ENCODE measurements around the gene ATAD3C.

The ATAD3C gene

DNA sequence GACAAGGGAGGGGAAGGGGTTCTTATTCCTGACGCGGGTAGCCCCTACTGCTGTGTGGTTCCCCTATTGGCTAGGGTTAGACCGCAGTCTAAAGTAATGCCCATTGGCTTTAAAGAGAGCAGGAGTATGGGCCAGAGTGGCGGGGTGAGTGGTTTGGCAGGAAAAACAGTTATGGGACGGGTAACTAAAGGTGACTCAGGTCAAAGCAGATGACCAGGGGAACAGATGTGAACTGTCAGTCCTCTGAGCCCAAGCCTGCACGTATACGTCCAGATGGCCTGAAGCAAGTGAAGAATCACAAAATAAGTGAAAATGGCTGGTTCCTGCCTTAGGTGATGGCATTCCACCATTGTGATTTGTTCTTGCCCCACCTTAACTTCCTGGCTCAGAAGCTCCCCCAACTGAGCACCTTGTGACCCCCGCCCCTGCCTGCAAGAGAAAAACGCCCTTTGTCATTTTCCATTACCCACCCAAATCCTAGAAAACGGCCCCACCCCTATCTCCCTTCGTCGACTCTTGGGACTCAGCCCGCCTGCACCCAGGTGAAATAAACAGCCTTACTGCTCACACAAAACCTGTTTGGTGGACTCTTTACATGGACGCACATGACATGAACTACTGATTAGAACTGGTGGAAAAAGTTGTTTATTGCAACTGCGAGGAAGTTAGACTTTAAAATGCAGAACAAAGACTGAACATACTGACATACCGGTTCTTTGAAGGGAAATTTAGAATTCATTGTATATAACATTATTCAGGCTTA, 21.3 kb downstream of the ATAD3C start:
- no peak for TF ChIP-seq CTCF (IDR thresholded peaks at IDR 0.05)

- no peak for TF ChIP-seq CTCF (IDR thresholded peaks at IDR 0.05)
Measured at GRCh38 chr1:1471389-1472052, 22.0 kb downstream of the ATAD3C start, which contains the start of gene ATAD3B. ATAD3B (plus strand) TSS chr1:1471765; CDS start chr1:1471885, 120 bp downstream.

DNA sequence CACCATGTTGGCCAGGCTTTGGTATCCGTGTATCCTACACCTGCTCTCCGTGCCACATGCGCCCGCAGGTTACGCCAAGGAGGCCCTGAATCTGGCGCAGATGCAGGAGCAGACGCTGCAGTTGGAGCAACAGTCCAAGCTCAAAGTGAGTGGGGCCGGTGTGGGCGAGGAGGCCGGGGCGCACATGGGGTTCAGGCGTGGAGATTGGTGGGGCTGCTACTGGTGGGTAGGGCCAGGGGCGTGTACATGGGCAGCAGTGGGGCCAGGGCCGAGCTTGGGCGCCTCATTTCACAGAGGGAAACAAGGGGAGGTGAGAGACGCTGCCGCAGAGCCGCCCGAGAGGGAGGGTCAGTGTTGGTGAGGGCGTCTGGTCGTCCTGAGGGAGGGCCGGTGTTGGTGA, 27.7 kb downstream of the ATAD3C start:
- no peak for TF ChIP-seq CTCF (IDR thresholded peaks at IDR 0.05)

DNA sequence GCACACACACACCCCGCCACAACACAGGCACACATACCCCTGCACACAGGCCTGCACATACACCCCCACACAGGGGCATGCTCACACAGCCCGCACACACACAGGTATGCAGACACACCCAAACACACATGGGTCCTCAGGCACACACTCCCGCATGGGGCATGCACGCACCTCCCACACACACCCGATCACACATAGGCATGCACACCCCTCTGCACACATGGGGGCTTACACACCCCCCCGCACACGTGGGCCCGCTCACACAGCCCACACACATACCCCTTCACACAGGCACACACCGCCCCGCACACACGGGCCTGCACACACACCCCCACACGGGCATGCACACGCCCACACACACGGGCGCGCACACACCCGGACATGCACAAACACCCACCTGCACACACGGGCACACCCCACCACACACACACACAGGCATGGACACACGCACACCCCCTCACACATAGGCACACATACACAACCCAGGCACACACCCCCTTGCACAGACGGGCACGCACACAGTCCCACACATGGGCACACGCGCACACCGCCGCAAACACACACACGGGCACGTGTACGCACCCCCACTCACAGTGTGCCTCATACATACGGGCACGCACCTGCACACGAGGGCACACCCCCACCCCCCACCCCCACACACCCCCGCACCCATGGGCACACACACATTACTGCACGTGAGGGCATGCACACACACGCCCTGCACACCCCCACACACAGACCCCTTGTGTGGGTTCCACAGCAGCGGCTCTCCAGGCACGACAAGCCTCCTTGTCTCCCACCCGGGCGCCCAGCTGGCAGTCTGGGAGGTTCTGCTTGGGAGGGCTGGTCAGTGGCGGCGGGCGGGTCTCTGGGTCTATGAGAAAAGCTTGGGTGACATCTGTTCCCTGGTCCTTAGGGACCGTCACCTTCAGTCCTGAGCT, 30.3 kb downstream of the ATAD3C start:
- TF ChIP-seq CTCF (IDR thresholded peaks at IDR 0.05) = no peak

- no peak for TF ChIP-seq CTCF (IDR thresholded peaks at IDR 0.05)
Measured at GRCh38 chr1:1482856-1483255, 33.4 kb downstream of the ATAD3C start.

DNA sequence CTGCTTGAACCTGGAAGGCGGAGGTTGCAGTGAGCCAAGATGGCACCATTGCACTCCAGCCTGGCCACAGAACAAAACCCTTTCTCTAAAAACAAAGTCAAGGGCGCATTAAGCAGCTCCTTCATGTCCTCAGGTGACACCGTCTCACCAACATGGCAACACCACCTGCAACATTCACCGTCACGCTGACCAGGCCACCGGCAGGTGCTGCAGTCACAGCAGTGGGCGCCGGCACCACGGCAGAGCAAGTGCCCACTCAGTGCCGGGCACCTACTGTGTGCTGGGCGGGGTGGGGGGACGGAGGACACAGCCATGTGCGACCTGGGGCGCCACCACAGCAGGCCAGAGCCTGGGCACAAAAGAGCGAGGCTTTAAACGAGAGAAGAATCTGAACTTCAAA, 34.2 kb downstream of the ATAD3C start:
- TF ChIP-seq CTCF (IDR thresholded peaks at IDR 0.05) = no peak

DNA sequence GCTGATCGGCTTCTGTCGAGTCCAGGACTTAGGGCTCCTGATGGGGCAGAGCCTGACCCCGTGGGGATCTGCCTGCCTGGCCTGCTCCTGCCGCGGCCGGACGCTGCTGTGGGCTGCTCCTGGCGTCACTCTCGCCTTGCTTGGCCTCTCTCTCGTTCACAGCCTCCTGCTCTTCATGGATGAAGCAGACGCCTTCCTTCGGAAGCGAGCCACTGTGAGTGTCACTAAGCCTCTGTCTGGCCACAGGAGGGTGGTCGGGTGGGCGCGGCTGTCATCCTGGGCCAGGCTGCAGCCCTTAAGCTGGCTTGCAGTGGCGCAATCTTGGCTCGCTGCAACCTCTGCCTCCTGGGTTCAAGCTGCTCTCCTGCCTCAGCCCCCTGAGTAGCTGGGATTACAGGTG, 38.2 kb downstream of the ATAD3C start:
- TF ChIP-seq CTCF (IDR thresholded peaks at IDR 0.05) = no peak
